ENCODE data around the gene SORCS2. TPM values are rescaled to one million over a fixed set of nuclear protein-coding genes. Genes with fewer than 3 reads are reported as not detected.

The SORCS2 gene
- total RNA-seq, 4 donors from 2014 or later, result 2.0 to 7.4 (median 3.6) TPM

- no peak overlapping the region for H3K4me3 ChIP-seq
- H3K27ac ChIP-seq, result no peak overlapping the region
- TF ChIP-seq POLR2AphosphoS5 (IDR thresholded peaks at IDR 0.05) (no peak), EP300 (IDR thresholded peaks at IDR 0.05) (no peak), CTCF (IDR thresholded peaks at IDR 0.05) (no peak), POLR2A (IDR thresholded peaks at IDR 0.05) (no peak)
- no peak for ATAC-seq
- WGBS, 2 donors (ENCODE audit: low coverage in 1 of 2), result 90 to 96% methylated on average over 12 to 14 of the region's 17 CpGs
- H3K27me3 ChIP-seq, result no peaks in the 10 kb centered on the region
- peaks cover 0 to 61% (median 14%) of the 10 kb centered on the region in 3 donors for H3K4me1 ChIP-seq
- no peaks in the 10 kb centered on the region for H3K9me3 ChIP-seq
- peaks cover 0 to 64% of the 10 kb centered on the region in 2 donors for H3K36me3 ChIP-seq
Observed at GRCh38 chr4:7777017-7777710, 584.8 kb downstream of the SORCS2 start.

- Histone ChIP-seq H3K27ac (peak overlapping the region in 3 of 4 donors; percentile 74 to 80 (median 77)), H3K4me1 (peaks cover 0 to 61% (median 16%) of the 10 kb centered on the region in 3 donors), H3K27me3 (no peaks in the 10 kb centered on the region), H3K4me3 (no peak overlapping the region), H3K36me3 (peaks cover 0 to 56% of the 10 kb centered on the region in 2 donors), H3K9me3 (no peaks in the 10 kb centered on the region)
- TF ChIP-seq POLR2A (IDR thresholded peaks at IDR 0.05), result no peak
- TF ChIP-seq CTCF (IDR thresholded peaks at IDR 0.05), result no peak
- no peak for TF ChIP-seq EP300 (IDR thresholded peaks at IDR 0.05)
- no peak for TF ChIP-seq POLR2AphosphoS5 (IDR thresholded peaks at IDR 0.05)
- 77 to 86% methylated on average over 3 to 4 of the region's 10 CpGs for WGBS, 2 donors (ENCODE audit: low coverage in 1 of 2)
- ATAC-seq, result no peak
Observed at GRCh38 chr4:7777871-7778509, 585.7 kb downstream of the SORCS2 start.

- 52 to 53% methylated on average over 5 to 12 of the region's 24 CpGs for WGBS, 2 donors (ENCODE audit: low coverage in 1 of 2)
- TF ChIP-seq POLR2AphosphoS5 (IDR thresholded peaks at IDR 0.05) (no peak), CTCF (IDR thresholded peaks at IDR 0.05) (no peak), EP300 (IDR thresholded peaks at IDR 0.05) (no peak), POLR2A (IDR thresholded peaks at IDR 0.05) (no peak)
- H3K27me3 ChIP-seq, result no peaks in the 10 kb centered on the region
- ATAC-seq, result peak; percentile 36
- peak overlapping the region; percentile 6 to 36 for H3K4me3 ChIP-seq
- peaks cover 0 to 53% of the 10 kb centered on the region in 2 donors for H3K36me3 ChIP-seq
- H3K27ac ChIP-seq, result peak overlapping the region; percentile 5 to 80 (median 76)
- H3K4me1 ChIP-seq, result peaks cover 0 to 60% (median 16%) of the 10 kb centered on the region in 3 donors
- H3K9me3 ChIP-seq, result no peaks in the 10 kb centered on the region
Observed at GRCh38 chr4:7778510-7779431, 586.4 kb downstream of the SORCS2 start.

GRCh38 chr4:7779432-7779768 is 587.1 kb downstream of the SORCS2 start:
- peaks cover 0 to 58% (median 16%) of the 10 kb centered on the region in 3 donors for H3K4me1 ChIP-seq
- WGBS, 2 donors (ENCODE audit: low coverage in 1 of 2), result 19 to 31% methylated on average over 3 of the region's 5 CpGs
- TF ChIP-seq POLR2A (IDR thresholded peaks at IDR 0.05) (no peak), CTCF (IDR thresholded peaks at IDR 0.05) (no peak), POLR2AphosphoS5 (IDR thresholded peaks at IDR 0.05) (peak; percentile 50), EP300 (IDR thresholded peaks at IDR 0.05) (no peak)
- peak overlapping the region in 1 of 2 donors; percentile 36 for H3K4me3 ChIP-seq
- H3K9me3 ChIP-seq, result no peaks in the 10 kb centered on the region
- peak; percentile 35 for ATAC-seq
- H3K27me3 ChIP-seq, result no peaks in the 10 kb centered on the region
- peaks cover 0 to 53% of the 10 kb centered on the region in 2 donors for H3K36me3 ChIP-seq
- peak overlapping the region; percentile 5 to 80 (median 76) for H3K27ac ChIP-seq
